ENCODE results near the gene POMGNT1.

The POMGNT1 gene

DNA sequence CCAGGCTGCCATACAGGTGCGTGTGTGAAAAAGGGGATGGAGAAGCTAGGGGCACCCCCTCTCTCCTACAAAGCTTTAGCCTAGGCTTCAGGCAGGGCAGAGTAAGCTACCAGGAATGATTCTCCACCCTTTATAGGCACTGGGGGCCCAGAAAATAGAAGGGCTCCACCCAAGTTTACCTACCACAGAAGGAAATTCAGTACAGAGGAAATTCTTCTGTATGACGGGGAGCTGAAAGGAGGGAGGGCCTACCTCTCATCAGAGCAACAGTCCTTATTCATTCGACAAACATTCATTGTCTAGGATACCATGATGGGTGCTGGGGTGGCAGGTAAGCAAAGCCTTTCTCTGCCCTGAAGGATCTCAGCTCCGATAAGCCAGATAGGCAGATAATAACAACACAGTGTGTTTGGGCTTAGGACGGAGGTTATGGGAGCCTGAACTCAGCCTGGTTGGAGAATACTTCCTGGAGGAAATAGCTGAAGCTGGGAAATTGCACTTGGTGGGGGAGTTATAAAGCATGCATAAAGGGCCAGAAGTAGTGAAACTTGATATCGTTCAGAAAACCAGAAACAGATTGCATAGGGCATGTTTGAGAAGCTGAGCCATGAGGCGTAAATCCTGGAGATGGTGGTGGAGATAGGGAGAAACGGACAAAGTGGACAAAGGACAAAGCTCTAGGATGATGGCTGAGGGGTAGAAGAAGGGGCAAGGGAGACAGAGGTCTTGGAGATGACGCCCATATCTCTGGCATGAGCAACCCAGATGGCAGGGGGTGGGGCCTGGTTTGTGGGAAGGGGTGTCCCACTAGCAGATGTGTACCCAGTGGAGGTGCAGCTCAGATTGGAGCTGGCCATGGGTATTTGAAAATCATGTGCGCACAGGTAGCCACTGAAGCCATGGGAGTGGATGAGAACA is 16.6 kb downstream of the POMGNT1 start:
- no peak for DNase-seq

DNA sequence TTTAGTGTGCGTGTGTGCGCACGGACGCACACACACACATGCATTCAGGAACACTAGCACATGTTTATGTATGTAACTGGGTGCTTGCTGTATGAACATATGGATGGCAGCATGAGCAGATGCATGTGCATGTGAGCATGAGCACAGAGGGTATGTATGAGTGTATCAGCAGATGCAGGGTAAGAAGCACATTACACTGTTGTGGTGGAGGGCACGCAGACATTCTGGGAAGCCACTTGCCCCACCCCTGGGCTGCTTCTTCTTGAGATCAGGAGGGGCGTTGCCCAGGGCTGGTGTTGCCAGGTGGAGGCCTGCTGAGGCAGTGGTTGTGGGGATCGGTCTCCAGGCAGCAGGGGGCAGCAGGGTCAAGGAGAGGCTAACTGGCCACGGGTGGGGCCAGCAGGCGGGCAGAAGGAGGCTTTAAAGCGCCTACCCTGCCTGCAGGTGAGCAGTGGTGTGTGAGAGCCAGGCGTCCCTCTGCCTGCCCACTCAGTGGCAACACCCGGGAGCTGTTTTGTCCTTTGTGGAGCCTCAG is 18.1 kb downstream of the POMGNT1 start:
- no peak for DNase-seq

DNA sequence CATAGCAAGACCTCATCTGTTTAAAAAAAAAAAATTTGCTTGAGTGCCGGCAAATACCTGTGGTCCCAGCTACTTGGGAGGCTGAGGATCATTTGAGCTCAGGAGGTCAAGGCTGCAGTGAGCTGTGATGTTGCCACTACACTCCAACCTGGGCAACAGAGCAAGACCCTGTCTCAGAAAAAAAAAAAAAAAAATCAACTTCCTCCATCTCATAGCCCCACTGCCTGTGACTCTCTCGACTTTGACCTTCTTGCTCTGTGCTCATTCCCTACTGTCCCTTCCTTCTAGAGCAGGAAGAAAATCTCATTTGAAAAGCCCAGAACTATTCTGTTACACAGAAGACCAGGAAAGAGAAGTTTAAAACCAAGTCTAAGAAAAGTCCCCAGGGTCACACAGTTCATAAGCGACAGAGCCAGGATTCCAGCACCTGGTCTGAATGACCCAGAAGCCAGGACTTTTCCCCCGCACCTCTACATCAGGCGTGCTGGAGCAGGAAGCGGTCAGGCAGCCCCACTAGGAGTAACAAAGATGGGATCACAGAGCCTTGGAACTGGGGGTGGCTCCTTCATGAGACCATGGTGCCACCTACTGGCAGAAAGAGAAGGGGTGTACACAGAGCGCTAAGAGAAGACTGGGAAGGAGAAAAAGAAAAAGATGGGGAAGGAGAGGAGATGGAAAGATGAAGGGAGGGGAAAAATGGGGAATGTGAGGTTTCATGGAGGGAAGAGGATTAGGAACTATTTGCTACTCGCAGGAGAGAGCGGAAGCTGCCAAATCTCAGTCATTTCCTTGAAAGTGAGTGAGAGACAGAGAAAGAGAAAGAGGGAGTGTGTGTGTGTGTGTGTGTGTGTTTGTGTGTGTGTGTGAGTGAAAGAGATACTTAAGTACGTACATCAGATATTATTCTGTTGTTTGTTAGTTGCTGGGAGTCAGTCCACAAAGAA is 18.8 kb downstream of the POMGNT1 start:
- peak; percentile 66 for DNase-seq

DNA sequence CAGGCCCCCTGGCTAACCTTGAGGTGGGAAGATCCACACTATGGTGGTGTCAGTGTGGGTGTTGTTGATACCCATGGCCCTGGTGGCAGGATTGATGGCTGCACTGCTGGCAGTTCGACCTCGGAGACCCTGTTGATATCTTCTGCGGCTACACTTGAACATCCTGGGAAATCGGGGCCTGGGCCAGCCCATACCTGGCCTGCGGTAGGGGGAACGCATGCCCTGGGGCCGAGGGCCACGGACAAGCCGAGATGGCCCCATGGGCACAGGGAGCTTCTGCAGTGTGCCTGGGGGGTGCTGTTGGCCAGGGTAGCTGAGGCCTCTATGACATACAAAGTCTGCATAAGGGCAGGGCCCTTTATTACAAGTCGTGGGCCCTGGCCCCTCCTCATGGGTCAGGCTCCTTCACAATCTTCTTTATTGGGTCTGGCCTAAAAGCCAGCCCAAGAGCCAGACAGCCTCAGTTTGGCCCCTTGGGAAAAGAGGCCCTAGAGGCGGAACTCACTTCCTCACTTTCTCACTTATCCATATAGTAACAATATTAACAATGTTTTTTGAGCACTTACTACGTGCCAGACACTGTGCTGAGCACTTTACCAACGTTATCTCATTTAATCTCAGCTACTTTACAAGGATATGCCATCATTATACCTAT is 21.9 kb downstream of the POMGNT1 start, which contains the start of gene P3R3URF:
TSS of gene P3R3URF (minus strand) at position 278 of the 655 bp plus-strand sequence. CDS start at position 261, 17 bp downstream.
- no peak for DNase-seq

- no peak for DNase-seq
Measured at GRCh38 chr1:46175243-46175642, 23.0 kb downstream of the POMGNT1 start.

DNA sequence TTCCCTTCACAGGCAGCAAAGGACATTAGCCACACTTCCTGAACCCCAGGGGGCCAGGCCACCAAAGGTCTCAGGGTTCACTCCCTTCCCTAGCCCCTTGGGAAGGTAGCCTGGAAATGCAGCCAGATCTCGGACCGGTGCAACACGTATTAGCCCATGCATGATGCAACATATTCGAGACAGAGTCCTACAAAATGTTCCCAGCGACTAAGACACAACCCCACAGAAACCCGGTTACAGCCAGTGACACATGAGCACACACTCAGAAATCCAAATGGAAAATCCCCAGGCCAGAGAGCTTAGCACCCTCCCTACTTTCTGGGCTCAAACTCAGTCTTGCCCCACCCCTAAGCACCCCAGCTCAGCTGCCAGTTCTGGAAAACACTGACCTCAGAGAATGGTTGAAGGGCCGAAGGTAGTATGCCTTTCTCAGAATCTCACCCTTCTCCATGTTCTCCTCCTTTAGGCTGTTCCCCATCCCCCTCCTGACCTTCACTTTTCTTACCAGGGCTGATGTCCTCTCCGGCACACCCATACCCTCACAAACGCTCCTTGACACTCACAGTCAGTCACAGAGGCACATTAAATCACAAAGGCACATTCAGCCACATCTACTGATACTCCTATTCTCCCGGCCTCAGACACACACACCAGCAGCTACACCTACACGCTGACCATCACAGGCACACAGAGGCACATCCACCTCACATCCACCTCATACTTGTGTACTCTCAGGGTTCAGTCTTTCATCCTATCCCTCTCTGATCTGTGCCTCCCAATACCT is 23.6 kb downstream of the POMGNT1 start, which contains the start of gene TSPAN1:
TSS of gene TSPAN1 (plus strand) at position 640 of the 784 bp plus-strand sequence. CDS start 6,021 bp downstream, outside the sequence.
- DNase-seq, result no peak

- no peak for DNase-seq
Measured at GRCh38 chr1:46173361-46173856, 24.8 kb downstream of the POMGNT1 start.

DNA sequence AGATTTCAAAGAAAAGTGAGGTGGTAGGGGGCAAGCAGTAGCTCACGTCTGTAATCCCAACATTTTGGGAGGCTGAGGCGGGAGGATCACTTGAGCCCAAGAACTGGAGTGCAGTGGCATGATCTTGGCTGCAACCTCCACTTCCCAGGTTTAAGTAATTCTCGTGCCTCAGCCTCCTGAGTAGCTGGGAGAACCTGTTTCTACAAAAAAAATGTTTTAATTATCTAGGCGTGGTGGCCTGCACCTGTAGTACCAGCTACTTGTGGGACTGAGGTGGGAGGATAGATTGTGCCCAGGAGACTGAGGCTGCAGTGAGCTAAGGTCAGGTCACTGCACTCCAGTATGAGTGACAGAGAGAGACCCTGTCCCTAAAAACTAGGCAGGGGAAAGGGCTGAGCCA is 25.9 kb downstream of the POMGNT1 start:
- DNase-seq, result no peak

DNA sequence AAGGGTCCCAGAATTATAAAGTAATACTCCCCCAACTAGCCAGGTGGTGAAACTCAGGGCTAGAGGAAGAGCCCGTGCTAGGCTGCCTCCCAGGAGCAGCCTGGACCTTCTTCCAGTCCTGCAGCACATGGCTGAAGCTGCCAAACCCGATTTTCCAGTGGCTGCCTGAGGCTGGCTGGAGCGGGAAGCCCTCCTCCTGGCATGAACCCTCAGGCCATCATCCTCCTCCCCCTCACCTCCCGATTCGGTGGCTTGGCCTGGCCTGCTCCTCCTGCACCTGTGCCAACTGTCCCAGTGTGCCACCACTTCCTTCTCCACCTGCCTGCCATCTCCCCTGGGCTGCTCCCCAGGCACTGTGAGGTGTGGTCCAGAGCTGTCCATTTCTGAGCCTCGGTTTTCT is 26.4 kb downstream of the POMGNT1 start:
- no peak for DNase-seq

- no peak for DNase-seq
Measured at GRCh38 chr1:46171351-46171750, 26.9 kb downstream of the POMGNT1 start.

DNA sequence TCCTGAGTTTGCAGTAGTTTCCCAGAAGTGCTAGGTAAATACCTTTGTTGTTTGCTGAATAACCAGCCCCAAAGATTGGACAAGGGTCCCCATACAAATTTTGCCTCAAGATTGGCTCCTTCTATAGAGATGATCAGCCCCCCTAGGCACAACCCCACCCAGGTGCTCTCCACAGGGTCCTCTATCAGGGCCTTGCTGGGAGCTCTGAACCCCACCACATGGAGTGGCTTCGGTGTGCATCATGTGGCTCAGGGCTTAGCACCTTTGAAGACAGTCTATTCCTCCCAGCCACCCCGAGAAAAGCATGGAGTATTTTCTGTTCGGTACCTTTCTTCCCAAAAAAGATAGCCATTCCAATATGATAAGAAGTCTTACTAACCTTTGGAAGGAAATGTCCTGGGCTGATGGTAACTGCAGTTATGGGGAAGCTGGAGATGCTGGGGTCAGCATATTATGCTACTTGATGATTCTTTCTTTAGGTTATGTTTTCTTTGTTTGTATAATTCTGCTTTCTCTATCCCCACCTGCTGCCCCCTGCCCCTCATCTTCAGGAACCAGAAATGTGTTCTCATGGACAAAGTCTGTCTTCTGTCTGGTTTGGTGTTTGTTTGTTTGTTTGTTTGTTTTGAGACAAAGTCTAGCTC is 28.3 kb downstream of the POMGNT1 start:
- no peak for DNase-seq

DNA sequence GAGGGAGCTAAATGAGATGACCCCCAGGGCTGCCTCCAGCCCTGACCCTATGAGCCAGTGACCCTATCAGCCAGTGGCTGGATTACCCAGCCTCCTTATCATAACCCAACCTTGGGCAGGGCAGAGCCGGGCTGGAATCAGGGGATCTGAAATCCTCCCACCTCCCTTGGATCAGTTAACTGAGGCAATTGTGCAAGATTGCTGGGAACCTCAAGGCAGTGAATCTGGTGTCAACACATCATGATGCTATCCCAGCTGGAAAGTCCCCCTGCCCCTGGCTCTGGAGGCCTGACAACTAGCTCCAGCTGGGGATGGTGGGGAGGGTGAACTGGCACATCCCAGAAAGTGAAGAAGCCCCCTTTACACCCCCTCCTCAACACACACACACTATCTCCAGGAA is 29.8 kb downstream of the POMGNT1 start:
- DNase-seq, result no peak

DNA sequence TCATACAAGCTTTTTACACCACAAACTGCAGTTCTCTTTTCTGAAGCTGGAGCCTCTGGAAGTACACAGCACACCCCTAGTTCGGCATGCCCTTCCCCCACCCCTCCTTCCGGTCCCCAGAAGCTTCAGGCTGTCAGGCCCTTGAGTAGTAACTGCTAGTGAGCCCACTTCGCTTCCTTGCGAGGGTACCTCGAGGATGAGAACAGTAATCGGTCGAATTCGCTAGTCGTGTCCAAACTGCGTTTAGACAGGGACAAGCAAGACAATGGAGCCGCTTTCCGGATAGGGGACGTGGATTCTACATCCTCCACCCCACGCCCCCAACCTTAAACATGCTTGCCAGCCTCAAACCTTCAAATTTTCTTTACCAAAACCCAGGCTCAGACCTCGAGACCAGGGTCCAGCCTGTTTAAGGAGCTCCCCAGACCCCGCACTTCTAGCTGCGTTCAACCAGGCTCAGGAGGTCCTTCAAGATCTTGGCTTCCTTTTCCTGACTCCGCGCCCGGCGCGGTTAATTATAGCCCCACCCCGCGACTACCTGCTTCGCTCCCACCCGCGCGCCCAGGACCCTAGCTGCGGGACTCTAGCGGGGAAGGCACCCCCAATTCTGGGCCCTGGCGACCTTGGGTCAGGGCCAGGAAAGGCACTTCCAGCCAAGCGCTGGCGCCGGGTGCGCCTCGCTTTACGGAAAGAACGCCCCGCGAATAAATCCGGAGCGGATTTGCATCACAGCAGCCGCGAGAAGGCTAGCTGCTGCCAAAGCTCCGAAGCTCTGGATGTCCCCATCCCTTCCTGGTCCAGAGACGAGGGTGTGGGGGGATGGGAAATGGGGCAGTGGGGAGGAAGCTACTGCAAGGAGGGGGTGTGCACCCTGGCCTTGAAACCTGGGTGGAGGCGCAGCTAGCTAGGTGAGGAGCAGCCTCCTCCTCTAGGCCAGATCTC is 31.4 kb downstream of the POMGNT1 start:
- no peak for DNase-seq

DNA sequence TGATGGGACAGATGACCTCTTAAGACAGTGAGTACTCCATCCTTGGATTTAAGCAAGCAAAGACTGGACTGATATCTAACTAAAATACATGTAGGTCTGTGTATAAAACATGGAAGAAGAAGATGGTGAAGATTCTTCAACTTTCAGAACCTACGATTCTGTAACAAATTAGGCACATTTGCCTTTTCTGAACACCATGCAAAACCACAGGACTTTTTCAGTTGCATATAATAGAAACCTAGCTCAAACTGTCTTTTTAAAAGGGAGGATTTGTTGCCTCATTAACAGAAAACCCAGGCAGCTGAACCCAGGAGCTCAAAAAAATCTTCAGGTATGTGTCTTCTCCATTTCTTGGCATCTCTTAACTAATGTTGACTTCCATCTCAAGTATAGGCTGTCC is 38.0 kb downstream of the POMGNT1 start:
- no peak for DNase-seq

- DNase-seq, result no peak
Measured at GRCh38 chr1:46159516-46159915, 38.7 kb downstream of the POMGNT1 start.

GRCh38 chr1:46158312-46159281 is 39.6 kb downstream of the POMGNT1 start:
- no peak for DNase-seq

GRCh38 chr1:46157916-46158311 is 40.3 kb downstream of the POMGNT1 start:
- DNase-seq, result no peak

DNA sequence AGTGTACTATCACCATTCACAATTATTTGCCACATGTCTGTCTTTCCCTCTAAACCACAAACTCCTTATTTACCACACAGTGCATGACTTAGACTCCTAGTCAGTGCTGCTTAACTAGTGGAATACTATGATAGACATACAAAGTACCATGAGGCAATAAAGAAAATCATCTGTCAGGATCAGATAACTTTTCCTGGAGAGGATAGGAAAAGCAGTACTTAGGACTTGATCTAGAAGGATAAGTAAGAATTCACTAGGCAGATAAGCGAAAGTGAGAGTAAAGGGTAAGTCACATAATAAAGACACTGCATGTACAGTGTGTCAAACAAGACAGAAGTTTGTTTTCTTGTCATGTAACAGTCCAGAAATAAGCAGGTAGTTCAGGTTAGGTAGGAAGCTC is 44.5 kb downstream of the POMGNT1 start:
- no peak for DNase-seq

- no peak for DNase-seq
Measured at GRCh38 chr1:46153228-46153627, 45.0 kb downstream of the POMGNT1 start.

Measured in inflammatory macrophage treated with lipopolysaccharide for 4 hours (primary cell).